Left ventricle myocardium inferior (tissue), 1 donor: ENCODE data around the gene CDH12. TPM values are rescaled to one million over a fixed set of nuclear protein-coding genes. Genes with fewer than 3 reads are reported as not detected.
"Not testable (repeated sequence)": the region's sequence is repeated elsewhere in the genome, so short reads cannot be mapped to it uniquely, and the experiment has no call there.

Source experiments
- DNase-seq: peaks from one replicate; pipeline ENCODE4 v3.0.0-alpha.2; 2020
- H3K27ac ChIP-seq: fragments of 200-600 bp; replicated peaks from 2 replicates; pipeline ENCODE4 v1.8.0; 2021
- H3K27me3 ChIP-seq: fragments of 200-600 bp; 2 replicates; pipeline ENCODE4 v1.8.0; 2021; ENCODE audit warnings: low read depth
- H3K36me3 ChIP-seq: fragments of 200-600 bp; 2 replicates; pipeline ENCODE4 v1.8.0; 2021
- H3K4me1 ChIP-seq: fragments of 200-600 bp; 2 replicates; pipeline ENCODE4 v1.8.0; 2021
- H3K4me3 ChIP-seq: fragments of 200-600 bp; 2 replicates; pipeline ENCODE4 v1.8.0; 2021; ENCODE audit warnings: mild to moderate bottlenecking, moderate library complexity
- H3K9me3 ChIP-seq: fragments of 200-600 bp; replicated peaks from 2 replicates; pipeline ENCODE4 v1.8.0; 2021
- intact Hi-C: fragments of 100-400 bp; cut with micrococcal nuclease; formaldehyde crosslinking; loops from one replicate; pipeline ENCODE4 v1.11.0; 2022
- total RNA-seq: library from RNA; stranded (reverse); fragmentation: NEBNext Ultra II Directional; extraction: Animal tissue kit (Norgen Biotek cat#: 25700); gene quantifications from one replicate; pipeline ENCODE4 v1.2.1, GENCODE V29; 2021
- TF ChIP-seq, protein P1 (sequence below): fragments of 200-600 bp; IDR thresholded peaks from 2 replicates; pipeline ENCODE4 v1.8.0; 2021; ENCODE audit warnings: antibody characterized with exemption, mild to moderate bottlenecking, borderline replicate concordance
- donor health status: DM: no; HTN: yes; CAD: no; lungs with severe emphysema.

CDH12 gene
- total RNA-seq, 1 donor from 2014 or later, result not detected

DNA sequence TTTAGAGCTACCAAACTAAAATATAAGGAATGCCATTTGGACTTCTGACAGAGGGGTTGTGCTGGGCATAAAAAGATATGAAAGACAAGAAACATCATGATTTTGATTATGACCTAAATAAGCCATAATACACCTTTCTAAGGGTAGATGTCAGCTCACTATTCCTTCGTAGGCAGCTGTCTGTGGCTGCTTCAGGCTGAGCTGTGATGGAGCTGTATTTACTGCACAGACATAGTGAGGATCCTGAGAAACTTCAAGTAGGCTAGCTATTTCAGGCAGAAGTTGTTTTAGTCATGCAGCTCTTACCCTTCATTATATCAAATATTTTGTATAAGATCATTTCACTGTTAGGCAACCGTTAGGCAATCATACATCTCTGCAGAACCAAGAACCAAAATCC lies 511.7 kb downstream of the CDH12 start:
- no peaks in the 10 kb centered on the region for H3K36me3 ChIP-seq
- H3K27me3 ChIP-seq, result no peaks in the 10 kb centered on the region
- no peak for DNase-seq
- no peak overlapping the region for H3K27ac ChIP-seq
- no peaks in the 10 kb centered on the region for H3K4me1 ChIP-seq
- intact Hi-C loops, result no loop called here
- peaks cover 13% of the 10 kb centered on the region for H3K9me3 ChIP-seq
- TF ChIP-seq, protein P1, sequence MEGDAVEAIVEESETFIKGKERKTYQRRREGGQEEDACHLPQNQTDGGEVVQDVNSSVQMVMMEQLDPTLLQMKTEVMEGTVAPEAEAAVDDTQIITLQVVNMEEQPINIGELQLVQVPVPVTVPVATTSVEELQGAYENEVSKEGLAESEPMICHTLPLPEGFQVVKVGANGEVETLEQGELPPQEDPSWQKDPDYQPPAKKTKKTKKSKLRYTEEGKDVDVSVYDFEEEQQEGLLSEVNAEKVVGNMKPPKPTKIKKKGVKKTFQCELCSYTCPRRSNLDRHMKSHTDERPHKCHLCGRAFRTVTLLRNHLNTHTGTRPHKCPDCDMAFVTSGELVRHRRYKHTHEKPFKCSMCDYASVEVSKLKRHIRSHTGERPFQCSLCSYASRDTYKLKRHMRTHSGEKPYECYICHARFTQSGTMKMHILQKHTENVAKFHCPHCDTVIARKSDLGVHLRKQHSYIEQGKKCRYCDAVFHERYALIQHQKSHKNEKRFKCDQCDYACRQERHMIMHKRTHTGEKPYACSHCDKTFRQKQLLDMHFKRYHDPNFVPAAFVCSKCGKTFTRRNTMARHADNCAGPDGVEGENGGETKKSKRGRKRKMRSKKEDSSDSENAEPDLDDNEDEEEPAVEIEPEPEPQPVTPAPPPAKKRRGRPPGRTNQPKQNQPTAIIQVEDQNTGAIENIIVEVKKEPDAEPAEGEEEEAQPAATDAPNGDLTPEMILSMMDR, result no peak
- H3K4me3 ChIP-seq, result no peak overlapping the region

GRCh38 chr5:22332949-22333348 lies 520.2 kb downstream of the CDH12 start:
- H3K4me3 ChIP-seq, DNase-seq, H3K36me3 ChIP-seq, H3K4me1 ChIP-seq, intact Hi-C loops, H3K27ac ChIP-seq, H3K27me3 ChIP-seq: not testable (repeated sequence)
- H3K9me3 ChIP-seq, result peaks cover 45% of the 10 kb centered on the region

- no peak for DNase-seq
- H3K27me3 ChIP-seq, result no peaks in the 10 kb centered on the region
- no peaks in the 10 kb centered on the region for H3K36me3 ChIP-seq
- no peaks in the 10 kb centered on the region for H3K4me1 ChIP-seq
- intact Hi-C loops, result no loop called here
- no peak overlapping the region for H3K4me3 ChIP-seq
- TF ChIP-seq, protein P1, result no peak
- peaks cover 19% of the 10 kb centered on the region for H3K9me3 ChIP-seq
- no peak overlapping the region for H3K27ac ChIP-seq
Measured at GRCh38 chr5:22329683-22330082, 523.5 kb downstream of the CDH12 start.

DNA sequence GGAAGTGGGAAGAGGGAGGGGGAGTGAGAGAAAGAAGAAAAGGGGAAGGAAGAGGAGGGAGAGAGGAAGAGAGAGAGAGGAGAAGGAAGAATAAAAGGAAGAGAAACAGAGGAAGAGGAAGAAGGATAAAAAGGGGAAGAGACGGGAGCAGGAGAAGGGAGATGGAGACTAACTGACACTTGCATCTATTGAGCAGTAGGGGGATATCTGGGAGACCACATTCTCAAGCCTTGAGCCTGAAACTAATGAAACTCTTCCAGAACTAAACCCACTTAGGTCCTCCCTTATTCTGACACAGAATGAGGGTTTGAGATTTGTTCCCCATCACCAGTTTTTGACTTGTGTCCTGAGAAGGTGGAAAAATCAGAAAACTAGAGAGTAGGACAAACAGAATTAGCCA lies 533.3 kb downstream of the CDH12 start:
- TF ChIP-seq, protein P1, result no peak
- intact Hi-C loops, result no loop called here
- DNase-seq, result no peak
- H3K36me3 ChIP-seq, result no peaks in the 10 kb centered on the region
- no peaks in the 10 kb centered on the region for H3K27me3 ChIP-seq
- H3K4me3 ChIP-seq, result no peak overlapping the region
- H3K9me3 ChIP-seq, result peaks cover 4% of the 10 kb centered on the region
- no peak overlapping the region for H3K27ac ChIP-seq
- no peaks in the 10 kb centered on the region for H3K4me1 ChIP-seq

DNA sequence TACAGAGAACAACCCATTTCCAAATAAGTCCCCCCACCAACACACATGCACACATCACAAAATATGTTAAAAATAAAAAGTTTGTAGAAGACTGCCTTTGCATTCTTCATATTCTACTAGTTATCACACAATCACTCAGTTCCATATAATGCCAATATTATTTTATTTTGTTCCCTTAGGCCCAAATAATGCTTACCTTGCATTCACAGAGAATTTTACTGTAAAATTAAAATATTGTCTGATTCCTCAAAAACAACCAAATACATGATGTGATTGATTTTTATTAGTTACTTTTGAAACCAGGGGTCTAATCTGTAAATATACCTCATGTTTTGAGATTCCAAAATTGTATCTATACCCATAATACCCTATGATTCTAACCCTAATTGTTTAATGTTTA lies 536.9 kb downstream of the CDH12 start:
- peaks cover 8% of the 10 kb centered on the region for H3K9me3 ChIP-seq
- TF ChIP-seq, protein P1, result no peak
- no peak for DNase-seq
- no peaks in the 10 kb centered on the region for H3K4me1 ChIP-seq
- no peak overlapping the region for H3K27ac ChIP-seq
- H3K4me3 ChIP-seq, result no peak overlapping the region
- no peaks in the 10 kb centered on the region for H3K27me3 ChIP-seq
- intact Hi-C loops, result no loop called here
- no peaks in the 10 kb centered on the region for H3K36me3 ChIP-seq

GRCh38 chr5:22315052-22315451 lies 538.1 kb downstream of the CDH12 start:
- H3K36me3 ChIP-seq, H3K4me3 ChIP-seq, intact Hi-C loops, H3K27ac ChIP-seq, H3K9me3 ChIP-seq, H3K27me3 ChIP-seq, H3K4me1 ChIP-seq, DNase-seq: not testable (repeated sequence)

- Histone ChIP-seq H3K4me1 (no peaks in the 10 kb centered on the region), H3K9me3 (peaks cover 4% of the 10 kb centered on the region)
- intact Hi-C loops, result no loop called here
Measured at GRCh38 chr5:22314548-22314947, 538.6 kb downstream of the CDH12 start.

More at GRCh38 chr5:22314548-22314947, 538.6 kb downstream of the CDH12 start:
- Histone ChIP-seq H3K4me3 (no peak overlapping the region), H3K27me3 (no peaks in the 10 kb centered on the region), H3K27ac (no peak overlapping the region), H3K36me3 (no peaks in the 10 kb centered on the region)
- DNase-seq, result no peak
- TF ChIP-seq, protein P1, result no peak
